G401 (cell line): ENCODE data around the gene CDCA7. TPM values are rescaled to one million over a fixed set of nuclear protein-coding genes. Genes with fewer than 3 reads are reported as not detected.
"Not testable (repeated sequence)": the region's sequence is repeated elsewhere in the genome, so short reads cannot be mapped to it uniquely, and the experiment has no call there.

ENCODE experiments used
- DNase-seq: peaks from one replicate; pipeline ENCODE4 v3.0.0-alpha.2; 2015; ENCODE audit warnings: low spot score
- in situ Hi-C: cut with HindIII; loops from 2 replicates; pipeline ENCODE4 v1.10.0; 2016; ENCODE audit warnings: low sequenced_read_pairs, mixed read lengths
- total RNA-seq: library from RNA; depleted of rRNA; stranded (reverse); fragments of >200 nt; shearing (Covaris generic); gene quantifications from 2 replicates; pipeline ENCODE4 v1.2.3, GENCODE V29; 2014

The CDCA7 gene
- total RNA-seq, 1 experiment from 2014 or later, result 36.7 TPM

- in situ Hi-C loops, result no loop called here
- no peak for DNase-seq
These were observed 41.1 kb downstream of the CDCA7 start for GRCh38 chr2:173395567-173396351.

GRCh38 chr2:173397539-173397938 lies 42.9 kb downstream of the CDCA7 start:
- in situ Hi-C loops, result no loop called here
- no peak for DNase-seq

DNA sequence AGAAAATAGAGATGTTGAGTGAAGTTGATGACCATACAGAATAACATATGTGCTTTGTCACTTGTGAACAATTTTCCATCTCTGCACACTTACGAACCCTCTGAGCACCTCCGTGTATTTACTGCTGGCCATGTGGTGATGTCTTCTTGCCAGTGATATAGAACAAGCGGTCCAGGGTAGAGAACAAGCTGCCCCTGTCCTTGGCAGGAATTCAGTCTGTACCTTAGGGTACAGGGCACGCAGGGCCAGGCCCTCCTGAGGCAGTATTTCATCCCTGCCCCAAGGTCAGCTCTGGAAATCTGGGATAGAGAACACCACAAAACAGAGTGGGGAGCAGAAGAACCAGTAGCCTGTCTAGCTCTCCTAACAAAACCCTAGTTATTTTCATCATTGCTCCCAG lies 44.6 kb downstream of the CDCA7 start:
- DNase-seq, result no peak
- in situ Hi-C loops, result no loop called here

GRCh38 chr2:173400760-173401159 lies 46.1 kb downstream of the CDCA7 start:
- DNase-seq, result no peak
- in situ Hi-C loops, result no loop called here

DNA sequence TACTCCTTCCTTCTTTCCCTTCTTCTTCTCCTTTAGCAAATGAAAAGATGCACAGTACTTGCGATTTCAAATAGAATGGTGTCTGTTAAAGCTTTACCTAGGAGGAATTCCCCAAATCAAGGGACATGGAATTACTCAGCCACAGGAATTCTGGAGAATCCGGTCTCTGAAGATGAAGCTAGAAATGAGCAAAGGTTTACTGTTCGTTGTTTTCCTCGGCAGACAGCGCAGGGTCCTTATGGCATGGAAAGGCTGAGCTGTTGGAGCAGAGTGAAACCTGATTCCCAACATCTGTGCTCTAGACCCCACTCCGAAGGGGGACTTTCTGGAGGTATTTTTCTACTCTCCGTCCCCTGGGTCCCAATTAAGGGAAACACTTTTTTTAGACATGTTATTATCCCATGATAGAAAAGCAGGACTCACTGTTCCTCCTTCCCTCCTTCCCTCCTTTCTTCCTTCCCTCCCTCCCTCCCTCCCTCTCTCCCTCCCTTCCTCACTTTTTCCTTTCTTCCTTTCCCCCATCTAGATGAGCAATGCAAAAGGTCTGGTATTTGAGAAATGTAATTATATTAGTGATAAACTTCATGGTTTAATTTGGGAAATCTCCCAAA lies 47.1 kb downstream of the CDCA7 start:
- no peak for DNase-seq
- in situ Hi-C loops, result no loop called here

DNA sequence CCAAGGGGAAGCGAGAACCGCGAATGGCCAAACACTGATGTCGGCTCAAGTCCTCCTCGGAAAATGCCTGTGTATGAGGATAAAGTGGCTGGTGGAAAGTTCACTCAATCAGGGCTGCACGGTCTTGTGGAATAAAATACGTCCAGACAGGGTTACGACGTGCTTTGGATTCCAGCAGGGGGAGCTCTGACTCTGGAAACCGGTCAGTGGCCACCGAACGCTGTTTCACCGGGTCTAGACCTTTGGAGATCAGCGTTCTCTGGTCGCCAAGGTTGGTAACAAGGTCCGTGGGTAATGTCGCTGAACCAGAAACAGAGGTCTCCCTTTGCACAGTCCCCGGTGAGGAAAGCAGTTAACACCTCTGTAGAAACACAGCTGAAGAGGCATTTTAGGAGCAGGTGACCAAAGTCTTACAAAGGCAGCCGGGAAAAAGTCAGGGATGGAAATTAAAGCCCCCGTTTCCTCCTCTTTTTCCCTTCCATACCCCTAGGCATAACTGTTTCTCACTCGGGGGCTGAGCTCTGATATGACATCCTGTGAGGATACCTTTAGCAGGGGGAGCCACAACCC lies 47.8 kb downstream of the CDCA7 start:
- DNase-seq, result peak; percentile 84
- in situ Hi-C loops, result no loop called here

- in situ Hi-C loops, result no loop called here
- no peak for DNase-seq
These were observed 50.4 kb downstream of the CDCA7 start for GRCh38 chr2:173404841-173405750.

DNA sequence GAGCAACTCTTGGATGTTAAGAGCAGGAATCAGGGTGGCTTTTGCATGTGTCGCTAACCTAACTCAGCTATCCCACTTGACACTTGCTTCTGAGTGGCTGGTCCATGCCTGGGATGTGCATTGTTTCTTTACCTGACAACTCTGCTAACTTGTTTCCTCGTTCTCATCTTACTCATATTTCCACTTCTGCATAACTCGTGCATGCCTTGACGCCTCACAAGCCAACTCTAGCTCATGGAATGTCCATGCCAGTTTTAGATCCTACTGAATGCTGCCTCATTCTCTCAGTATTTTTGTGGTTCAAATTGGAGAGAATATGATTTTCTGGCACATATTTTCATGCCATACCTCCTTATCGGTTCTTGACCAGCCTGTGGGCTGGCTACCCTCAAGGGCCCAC lies 52.5 kb downstream of the CDCA7 start:
- in situ Hi-C loops, result no loop called here
- no peak for DNase-seq

GRCh38 chr2:173407646-173408045 lies 53.0 kb downstream of the CDCA7 start:
- in situ Hi-C loops, result no loop called here
- no peak for DNase-seq

GRCh38 chr2:173410579-173410978 lies 55.9 kb downstream of the CDCA7 start:
- DNase-seq, result no peak
- in situ Hi-C loops, result no loop called here

DNA sequence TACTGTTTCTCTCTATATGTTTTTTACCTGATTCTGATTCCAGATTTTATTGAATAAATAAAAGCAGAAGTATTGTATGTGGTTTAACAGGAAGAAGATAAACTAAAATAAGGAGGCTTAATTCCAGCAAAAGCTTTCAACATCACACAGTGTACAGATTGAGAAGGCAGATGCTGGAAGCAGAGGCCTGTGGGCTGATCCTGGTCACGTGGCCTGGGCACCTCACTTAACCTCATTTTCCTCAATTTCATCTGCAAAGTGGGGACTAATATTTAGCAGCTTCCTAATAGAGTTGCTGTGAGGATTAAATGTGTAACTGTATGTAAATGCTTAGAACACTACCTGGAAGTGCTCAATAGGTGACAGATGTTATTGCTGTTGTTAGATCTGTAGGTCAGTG lies 58.0 kb downstream of the CDCA7 start:
- in situ Hi-C loops, result no loop called here
- DNase-seq, result no peak

- in situ Hi-C loops, result no loop called here
These were observed 60.2 kb downstream of the CDCA7 start for GRCh38 chr2:173414823-173415322.

GRCh38 chr2:173415431-173416381 lies 61.0 kb downstream of the CDCA7 start:
- no peak for DNase-seq
- in situ Hi-C loops, result no loop called here

More at GRCh38 chr2:173414823-173415322, 60.2 kb downstream of the CDCA7 start:
- DNase-seq, result no peak

DNA sequence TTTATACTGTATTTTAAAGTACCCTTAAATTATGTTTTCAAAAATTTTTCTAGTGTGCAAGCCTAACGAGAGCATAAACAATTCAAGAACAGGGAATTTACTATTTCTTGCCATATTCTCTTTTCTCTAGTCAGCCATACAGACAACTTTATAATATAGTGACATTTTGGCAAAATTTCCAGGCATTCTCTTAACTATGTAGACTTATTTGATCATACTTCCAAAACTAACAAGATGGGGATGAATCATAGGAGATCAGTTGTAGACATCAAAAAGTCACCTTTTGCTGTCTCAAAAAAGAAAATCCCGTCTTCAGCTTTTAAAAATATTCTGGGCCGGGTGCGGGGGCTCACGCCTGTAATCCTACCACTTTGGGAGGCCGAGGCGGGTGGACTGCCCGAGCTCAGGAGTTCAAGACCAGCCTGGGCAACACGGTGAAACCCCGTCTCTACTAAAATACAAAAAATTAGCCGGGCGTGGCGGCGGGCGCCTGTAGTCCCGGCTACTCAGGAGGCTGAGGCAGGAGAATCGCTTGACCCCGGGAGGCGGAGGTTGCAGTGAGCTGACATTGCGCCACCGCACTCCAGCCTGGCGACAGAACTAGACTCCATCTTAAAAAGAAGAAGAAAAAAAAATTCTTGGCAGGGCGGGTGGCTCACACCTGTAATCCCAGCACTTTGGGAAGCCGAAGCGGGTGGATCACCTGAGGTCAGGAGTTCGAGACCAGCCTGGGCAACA lies 61.9 kb downstream of the CDCA7 start:
- DNase-seq, in situ Hi-C loops: not testable (repeated sequence)

- DNase-seq, result no peak
- in situ Hi-C loops, result no loop called here
These were observed 62.7 kb downstream of the CDCA7 start for GRCh38 chr2:173417341-173417740.

DNA sequence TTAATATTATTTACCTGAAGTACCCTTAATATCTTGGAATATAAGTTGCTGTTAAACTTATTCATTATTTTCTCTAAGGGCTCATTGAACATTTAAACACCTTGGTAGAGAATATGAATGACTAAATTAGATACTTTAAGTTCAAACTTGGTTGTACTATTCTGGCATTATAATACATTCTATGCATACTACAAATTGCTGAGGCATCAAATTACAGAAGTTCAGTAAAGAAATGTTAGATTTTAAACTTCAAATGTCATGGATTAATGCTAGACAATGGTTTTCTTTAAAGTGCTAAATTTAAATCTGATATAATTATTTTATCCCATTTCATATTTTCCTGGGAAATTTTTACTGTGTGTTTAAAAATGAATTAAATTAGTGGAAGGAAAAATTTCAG lies 63.1 kb downstream of the CDCA7 start:
- in situ Hi-C loops, result no loop called here
- no peak for DNase-seq
